DMS 273 treated with DMSO at 0.1 percent for 48 hours (cell line): ENCODE results near the gene MYOC.
"Not testable (repeated sequence)": the region's sequence is repeated elsewhere in the genome, so short reads cannot be mapped to it uniquely, and the experiment has no call there.

Source experiments
- DNase-seq: peaks from one replicate; lab custom pipeline; 2025; lab: John Stamatoyannopoulos, UW

Gene MYOC

DNA sequence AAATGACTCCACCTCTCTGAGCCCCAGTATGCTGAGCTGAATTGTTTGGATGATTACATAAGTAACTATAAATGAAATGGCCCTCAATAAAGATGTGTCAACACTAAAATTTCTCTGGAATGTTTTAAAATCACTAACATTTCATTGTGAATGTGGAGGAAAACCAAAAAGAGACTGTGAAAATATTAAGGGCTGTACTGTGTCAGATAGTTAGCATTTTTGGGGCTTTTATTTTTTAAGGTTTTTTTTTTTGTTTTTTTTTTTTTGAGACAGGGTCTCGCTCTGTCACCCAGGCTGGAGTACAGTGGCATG, 6.3 kb downstream of the MYOC start:
- DNase-seq = no peak

DNA sequence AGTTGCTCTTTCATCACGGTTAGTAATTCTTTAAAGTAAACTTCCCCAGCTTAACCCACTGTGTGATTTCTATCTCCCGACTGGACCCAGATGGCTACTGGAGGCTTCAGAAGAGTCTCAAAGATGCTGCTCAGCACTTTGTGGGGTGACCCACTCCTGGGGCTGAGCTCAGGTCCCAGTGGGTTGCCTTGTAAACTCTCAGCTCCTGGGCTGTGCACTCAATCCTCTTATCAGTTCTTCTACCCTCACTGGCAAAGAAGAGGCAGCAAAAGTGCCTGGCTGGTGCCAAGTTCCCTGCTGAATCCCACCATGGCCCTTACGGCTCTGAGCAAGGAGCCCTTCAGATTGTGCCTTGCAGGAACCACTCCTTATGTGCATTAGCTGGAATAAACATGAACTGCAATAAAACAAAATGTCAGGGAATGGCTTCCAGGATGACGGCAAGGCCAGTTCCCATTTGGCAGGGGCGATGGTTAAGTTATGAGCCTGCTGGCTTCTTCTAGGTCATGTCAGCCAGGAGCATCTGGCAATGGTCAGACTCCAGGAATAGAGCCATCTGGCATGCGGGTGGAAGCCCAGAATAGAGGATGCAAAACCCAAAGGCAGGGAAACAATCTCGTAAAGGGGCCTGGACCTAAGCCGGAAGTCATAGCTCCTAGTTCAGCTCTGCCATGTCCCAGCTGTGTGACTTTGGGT, 6.8 kb downstream of the MYOC start:
- peak; percentile 98 for DNase-seq

DNA sequence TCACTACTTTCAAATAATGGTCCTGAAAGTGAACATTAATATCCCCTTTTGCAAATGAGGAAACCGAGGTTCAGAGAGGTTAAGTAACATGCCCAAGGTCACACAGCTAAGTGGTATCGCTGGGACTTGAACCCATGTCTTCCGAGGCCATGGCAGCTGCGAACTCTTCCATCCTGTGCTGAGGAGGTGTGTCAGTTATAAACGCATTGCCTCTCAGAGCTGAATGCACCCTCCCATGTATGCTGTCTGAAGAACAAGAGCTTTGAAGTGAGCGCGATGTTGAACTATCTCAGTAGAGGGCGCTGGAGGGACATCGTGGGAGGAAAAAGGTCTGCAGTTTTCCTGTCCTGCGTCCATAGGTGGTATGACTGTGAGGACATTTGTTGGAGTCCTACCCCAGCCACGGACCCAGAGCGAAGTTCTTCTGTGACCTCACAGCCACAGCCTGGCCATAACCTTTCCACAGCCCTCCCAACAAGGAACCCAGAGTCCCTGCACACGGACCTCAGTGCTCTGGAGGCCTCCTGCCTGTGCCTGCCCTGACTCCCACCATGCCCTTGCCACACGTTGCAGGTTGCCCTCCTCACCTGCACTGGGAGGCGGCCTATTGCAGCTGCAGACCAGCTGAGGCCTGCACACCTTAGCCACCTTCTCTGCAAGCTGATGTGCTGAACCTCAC, 7.5 kb downstream of the MYOC start:
- peak; percentile 86 for DNase-seq

DNA sequence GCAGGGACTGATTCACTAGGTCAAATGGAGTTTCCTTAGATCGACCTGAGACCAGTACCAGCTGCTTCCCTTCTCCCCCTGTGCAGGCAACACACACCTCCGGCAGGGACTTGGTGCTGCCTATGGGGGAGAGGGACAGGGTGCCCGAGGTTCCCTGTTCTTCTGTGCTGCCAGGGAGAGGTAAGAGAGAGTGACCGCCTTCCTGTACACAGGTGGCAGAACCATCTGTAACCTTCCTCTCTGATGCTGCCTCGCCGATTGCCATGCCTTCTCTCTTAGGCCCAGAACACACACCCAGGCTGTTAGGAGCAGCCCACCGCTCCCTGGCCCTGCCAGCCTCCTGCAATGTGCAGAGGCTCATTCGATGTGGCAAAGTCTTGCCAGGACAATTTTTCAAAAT, 9.3 kb downstream of the MYOC start:
- DNase-seq = no peak

DNA sequence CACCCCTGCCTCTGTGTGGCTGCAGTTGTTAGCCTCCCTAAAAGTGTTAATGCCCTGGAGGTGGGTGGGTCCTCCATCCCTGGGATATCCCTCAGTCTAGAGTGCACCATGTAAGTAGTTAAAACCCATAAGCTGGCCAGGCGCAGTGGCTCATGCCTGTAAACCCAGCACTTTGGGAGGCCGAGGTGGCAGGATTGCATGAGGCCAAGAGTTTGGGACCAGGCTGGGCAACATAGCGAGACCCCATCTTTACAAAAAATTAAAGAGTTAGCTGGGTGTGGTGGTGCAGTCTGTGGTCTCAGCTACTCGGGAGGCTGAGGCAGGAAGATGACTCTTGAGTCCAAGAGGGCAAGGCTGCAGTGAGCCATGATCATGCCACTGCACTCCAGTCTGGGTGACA, 10.3 kb downstream of the MYOC start:
- DNase-seq = no peak

DNA sequence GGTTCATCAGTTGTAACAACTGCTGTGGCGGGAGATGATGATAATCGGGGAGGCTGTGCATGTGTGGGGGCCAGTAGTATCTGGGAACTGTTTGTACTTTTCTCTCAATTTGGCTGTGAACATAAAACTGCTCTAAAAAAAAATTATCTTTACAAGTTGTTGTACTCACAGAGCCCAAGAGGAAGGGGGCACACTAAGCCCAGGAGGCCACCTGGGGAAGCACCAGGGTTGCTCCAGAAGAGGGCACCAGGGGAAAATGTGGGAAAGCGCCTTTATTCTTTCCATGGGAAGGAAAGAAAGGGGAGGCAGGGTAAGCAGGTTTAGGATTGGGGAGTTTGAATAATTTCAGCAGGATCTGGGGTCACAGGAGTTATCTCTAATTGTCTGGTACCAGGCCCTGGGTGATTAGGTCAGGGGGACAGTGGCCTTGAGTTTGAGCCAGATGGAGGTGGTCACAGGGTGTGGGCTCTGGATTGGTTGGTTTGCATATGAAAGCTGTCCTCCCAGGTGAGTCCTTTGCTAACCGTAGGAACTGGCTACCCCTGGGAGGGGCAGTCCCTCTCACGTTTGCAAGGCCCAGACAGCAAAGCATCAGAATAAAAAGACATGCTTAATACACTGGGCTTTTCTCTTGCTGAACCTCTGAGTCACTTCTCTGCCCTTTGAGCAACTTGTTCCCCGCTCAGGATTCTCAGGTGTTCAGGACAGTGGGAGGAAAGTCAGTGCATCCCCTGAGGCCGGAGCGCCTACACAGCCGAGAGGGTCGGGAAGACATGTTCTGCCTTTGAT, 11.2 kb downstream of the MYOC start:
- DNase-seq = no peak

DNA sequence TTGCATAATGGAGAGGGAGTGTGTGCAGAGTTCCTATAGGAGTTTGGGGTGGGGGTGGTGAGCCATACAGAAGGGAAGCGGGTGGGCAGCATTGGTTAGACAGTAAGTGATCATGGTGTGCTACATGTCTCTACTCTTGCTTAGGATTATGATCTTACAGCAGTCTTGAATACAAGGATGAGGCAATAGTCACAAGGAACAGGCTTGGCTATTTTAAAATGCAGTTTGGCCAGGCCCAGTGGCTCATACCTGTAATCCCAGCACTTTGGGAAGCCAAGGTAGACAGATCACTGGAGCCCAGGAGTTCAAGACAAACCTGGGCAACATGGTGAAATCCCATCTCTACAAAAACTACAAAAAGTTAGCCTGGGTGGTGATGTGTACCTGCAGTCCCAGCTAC, 12.3 kb downstream of the MYOC start:
- DNase-seq = no peak

DNA sequence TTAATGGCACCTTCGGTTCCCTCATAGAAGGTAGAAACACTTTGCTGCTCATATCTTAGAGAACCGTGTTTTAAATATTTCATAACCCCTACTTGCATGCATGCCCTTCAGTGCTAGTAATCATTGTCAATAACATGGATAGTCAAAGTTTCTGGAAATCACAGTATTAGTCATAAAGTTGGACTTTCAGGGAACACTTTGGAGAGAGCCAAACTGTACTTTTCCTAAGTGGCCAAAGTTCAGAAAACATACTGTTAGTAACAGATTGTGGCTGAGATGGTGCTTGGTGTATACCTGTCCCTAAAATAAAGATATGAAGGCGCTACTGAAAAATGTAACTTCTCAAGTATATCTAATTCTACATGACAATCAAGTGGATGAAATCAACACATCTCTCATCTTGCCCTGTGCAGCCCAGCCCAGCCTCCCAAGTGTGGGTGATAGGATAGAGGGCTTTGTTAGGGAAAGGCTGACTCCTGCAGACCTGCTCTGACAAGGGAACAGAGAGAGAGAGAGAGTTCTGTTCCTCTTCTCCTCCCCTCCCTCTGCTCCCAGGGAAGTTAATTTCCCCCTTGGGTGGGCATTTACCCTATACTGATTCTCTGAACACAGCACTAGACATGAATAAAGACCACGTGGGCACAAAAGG, 14.4 kb downstream of the MYOC start:
- DNase-seq = no peak

DNA sequence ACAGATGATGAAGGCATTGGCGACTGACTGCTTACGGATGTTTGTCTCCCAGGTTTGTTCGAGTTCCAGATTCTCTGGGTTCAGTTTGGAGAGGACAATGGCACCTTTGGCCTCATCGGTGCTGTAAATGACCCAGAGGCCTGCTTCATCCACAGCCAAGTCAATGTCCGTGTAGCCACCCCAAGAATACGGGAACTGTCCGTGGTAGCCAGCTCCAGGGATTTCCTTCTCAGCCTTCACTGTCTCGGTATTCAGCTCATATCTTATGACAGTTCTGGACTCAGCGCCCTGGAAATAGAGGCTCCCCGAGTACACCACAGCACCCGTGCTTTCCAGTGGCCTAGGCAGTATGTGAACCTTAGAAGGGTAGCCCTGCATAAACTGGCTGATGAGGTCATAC, 16.3 kb downstream of the MYOC start:
- no peak for DNase-seq

DNA sequence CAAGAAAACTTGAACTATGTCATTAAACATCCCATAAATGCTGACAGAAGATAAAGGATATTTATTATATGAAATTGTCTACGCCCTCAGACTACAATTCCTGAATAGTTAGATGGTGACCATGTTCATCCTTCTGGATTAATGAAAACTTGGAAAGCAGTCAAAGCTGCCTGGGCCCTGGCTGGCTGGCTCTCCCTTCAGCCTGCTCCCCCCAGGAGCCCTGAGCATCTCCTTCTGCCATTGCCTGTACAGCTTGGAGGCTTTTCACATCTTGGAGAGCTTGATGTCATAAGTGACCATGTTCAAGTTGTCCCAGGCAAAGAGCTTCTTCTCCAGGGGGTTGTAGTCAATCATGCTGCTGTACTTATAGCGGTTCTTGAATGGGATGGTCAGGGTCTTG, 16.8 kb downstream of the MYOC start:
- no peak for DNase-seq

DNA sequence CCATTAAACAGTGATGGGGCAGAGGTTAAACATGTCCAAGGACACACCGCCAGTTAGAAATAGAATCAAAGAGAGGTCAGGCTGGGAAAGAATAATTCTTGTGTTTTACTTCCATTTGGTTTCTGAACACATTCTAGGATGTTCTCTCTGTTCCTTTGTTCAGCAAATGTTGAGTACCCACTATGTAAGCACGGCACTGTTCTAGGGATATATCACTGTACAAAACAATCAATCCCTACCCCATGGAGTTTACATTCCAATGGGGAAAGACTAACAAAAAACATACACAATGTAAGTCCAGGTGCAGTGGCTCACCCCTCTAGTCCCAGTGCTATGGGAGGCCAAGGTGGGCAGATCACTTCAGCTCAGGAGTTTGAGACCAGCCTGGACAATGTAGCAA, 24.3 kb downstream of the MYOC start:
- DNase-seq = no peak

DNA sequence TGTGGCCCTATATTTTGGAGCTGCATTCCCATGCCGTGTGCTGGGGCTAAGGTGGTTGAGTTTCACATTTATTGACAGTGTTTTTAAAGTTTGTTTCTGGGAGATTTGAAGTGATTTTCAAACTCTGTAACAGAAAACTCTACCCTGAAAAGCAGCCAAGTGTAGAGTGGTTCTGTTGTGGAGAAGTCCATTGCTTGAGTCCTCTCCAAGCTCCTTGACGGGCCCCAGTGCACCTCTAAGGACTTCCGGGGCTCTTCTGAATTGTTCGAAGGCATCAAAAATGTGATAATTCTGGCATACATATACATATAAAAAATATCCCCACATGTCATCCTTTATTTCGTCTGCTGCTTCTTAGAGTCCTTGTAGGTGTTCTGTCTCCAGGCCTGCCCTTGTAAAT, 25.5 kb downstream of the MYOC start:
- no peak for DNase-seq

DNA sequence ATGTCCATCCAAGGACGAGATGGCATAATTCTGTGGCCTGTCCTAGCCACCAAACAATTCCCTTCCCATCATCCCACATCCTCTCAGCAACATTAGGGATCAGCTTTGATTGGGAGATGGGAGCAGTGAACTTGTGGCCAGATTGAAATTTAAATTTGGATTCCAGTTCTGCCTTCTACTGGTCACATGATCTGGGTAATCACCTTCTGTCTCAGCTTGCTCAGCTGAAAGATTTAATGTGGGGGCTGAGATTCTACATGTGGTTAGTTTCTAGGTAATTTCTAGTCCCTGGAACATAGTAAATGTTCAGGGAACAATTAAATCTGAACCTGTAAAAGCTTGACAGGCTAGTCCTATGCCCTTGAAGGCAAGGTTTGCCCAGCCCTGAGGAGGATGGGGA, 27.3 kb downstream of the MYOC start:
- DNase-seq = no peak

DNA sequence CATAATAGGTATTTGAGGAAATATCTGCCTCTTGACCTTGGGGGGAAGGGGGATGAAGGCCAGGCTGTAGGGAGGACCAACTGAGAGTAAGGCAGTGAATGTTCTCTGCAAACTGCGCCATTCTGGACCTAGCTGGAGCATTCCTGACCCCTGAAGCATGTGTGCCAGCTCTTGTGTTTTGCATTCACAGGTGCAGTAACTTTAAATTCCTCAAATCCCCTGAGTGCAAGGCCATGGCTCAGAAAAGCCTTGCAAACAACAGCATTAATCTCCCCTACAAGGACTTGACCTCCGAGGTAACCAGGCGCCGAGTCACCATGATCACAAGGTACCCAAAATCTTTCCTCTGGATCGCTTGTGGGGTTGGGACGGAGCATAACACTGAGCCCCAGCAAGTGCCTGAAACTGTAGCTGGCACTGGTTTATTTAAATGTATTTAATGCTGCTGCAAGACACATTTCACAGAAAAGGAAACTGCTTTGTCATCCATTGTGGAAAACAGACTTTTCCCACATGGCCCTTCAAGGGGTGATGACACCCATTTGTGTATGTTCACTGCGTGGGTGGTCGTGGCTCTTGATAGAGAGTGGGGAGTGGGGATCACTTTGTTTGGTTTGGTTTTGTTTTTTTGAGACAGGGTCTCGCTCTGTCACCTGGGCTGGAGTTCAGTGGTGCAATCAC, 28.7 kb downstream of the MYOC start:
- DNase-seq = no peak

DNA sequence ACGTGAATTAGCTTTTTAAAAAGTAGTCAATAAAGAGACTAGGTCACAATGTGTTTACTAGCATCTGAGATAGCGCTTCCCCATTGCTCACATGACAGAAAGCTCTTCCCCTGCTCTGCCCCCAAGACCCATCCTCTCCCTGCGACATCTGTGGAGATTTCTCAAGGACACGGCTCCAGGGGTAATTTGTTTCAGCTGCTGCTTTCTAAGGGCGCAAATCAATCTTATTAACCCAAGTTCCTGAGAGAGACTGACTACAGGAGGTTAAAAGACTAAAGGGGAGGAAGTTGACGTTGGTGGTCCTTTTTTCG, 30.4 kb downstream of the MYOC start, which contains the start of gene MYOCOS:
TSS of gene MYOCOS (plus strand) at position 92 of the 311 bp plus-strand sequence. CDS start 1,641 bp downstream, outside the sequence.
- DNase-seq = no peak

DNA sequence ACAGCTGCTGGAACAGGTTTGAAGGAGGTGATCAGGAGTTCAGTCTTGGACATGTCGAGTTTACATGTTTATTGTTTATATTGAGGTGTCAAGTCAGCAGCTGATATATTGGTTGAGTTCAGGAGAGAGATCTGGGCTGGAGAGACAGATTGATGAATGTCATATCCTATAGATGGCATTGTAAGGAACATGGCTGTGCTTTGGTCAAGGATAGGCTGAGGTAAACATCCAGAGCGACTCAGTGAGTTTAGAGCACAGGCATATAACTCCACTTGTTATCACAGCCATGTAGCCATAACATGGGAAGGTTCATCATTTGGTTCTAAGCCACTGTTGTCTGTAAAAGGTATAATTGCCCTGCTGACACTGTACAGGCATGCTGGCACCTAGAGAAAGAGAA, 35.9 kb downstream of the MYOC start:
- no peak for DNase-seq

DNA sequence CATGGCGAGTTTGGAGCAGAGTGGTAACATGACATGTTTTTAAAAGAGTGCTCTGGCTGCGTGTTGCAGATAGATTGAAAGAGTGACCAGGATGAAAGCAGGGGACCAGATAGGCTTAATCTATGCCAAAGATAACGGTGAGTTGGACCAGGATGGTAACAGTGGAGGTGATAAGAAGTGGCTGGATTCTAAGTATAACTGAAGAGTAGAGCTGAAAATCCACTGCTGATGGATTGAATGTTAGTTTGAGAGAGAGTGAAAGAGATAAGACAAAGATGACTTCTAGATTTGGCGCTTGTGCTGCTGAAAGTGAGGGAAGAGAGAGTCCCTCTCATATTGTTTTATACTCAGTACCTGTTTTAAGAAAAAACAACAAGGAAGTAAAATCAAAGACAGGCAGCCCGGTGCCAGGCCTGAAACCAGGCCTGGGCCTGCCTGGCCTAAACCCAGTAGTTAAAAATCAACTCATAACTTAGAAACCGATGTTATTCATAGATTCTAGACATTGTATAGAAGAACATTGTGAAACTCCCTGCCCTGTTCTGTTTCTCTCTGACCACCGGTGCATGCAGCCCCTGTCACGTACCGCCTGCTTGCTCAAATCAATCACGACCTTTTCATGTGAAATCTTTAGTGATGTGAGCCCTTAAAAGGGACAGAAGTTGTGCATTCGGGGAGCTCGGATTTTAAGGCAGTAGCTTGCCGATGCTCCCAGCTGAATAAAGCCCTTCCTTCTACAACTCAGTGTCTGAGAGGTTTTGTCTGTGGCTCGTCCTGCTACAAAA, 37.2 kb downstream of the MYOC start:
- DNase-seq = not testable (repeated sequence)

DNA sequence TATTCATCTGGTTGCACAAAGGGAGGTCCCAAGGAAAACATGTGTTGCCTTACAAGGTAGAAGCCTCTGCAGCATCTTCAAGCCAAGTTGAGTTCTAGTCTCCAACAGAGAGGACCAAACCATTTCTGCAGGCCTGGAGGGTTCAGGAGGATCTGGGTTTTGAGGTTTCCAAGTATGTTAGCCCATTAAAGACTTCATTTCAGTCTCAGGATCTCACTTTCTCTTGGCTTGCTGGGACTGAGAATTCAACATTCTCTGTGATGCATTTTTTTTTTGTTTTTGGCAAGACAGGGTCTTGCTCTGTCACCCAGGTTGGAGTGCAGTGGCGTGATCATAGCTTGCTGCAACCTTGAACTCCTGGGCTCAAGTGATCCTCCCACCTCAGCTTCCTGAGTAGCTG, 39.2 kb downstream of the MYOC start:
- no peak for DNase-seq

DNA sequence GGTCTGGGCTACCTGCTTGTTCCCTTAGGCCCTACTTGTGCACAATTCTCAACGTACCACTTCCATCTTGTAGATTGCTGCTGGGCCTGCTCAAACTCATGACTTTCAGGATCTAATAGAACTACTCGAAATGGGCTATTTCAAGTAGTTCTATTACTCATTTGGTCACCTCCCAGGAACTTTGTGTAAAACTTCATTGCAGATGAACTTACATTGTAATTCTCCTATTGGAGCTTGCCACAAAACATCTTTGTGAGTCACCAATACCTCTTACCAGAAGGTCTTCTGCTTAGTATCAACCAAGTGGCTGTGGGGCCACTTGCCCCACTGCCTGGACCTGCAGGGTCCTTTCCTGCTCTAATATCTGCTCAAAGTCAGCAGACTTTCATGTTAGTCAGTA, 41.2 kb downstream of the MYOC start:
- no peak for DNase-seq

DNA sequence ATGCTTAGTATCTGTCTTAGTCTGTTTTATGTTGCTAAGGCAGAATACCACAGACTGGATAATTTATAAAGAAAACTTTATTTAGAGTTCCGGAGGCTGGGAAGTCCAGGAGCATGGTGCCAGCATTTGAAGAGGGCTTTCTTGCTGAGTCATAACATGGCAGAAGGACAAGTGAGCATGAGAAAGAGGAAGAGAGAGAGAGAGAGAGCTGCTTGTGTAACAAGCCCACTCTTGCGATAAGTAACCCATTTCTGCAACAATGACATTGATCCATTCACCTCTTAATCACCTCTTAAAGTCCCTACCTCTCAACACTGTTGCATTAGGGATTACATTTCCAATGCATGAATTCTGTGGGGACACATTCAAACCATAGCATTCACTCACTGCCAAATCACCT, 42.1 kb downstream of the MYOC start:
- no peak for DNase-seq

DNA sequence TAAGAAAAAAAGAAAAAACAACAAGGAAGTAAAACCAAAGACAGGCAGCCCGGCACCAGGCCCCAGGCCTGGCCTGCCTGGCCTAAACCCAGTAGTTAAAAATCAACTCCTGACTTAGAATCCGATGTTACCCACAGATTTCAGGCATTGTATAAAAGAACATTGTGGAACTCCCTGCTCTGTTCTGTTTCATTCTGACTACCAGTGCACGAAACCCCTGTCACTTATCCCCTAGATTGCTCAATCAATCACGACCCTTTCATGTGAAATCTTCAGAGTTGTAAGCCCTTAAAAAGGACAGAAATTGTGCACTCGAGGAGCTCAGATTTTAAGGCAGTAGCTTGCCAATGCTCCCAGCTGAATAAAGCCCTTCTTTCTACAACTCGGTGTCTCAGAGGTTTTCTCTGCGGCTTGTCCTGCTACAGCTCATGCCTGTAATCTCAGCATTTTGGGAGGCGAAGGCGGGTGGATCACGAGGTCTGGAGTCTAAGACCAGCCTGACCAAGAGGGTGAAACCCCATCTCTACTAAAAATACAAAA, 46.0 kb downstream of the MYOC start:
- DNase-seq = no peak
